NCI-H2107 (cell line): Measurements from ENCODE around the gene MXD1.
"Not testable (repeated sequence)": the region's sequence is repeated elsewhere in the genome, so short reads cannot be mapped to it uniquely, and the experiment has no call there.

Source experiments
- DNase-seq: peaks from one replicate; lab custom pipeline; 2025; lab: John Stamatoyannopoulos, UW

Gene MXD1

GRCh38 chr2:69914950-69915945 lies at the start of gene MXD1:
MXD1 (plus strand) TSS chr2:69915109; CDS start chr2:69915331, 222 bp downstream.
- no peak for DNase-seq

GRCh38 chr2:69888451-69888850 lies 26.5 kb upstream of the MXD1 start:
- DNase-seq: no peak

- no peak for DNase-seq
These were observed 25.6 kb upstream of the MXD1 start for GRCh38 chr2:69889302-69889701.

- DNase-seq: no peak
These were observed 24.0 kb upstream of the MXD1 start for GRCh38 chr2:69890881-69891280.

GRCh38 chr2:69892838-69893424 lies 22.0 kb upstream of the MXD1 start:
- DNase-seq: not testable (repeated sequence)

GRCh38 chr2:69893684-69894551 lies 21.0 kb upstream of the MXD1 start, which contains the start of gene SNRNP27:
SNRNP27 (plus strand) TSS chr2:69893956; CDS start chr2:69893985, 29 bp downstream.
- peak; percentile 69 for DNase-seq

GRCh38 chr2:69894737-69895136 lies 20.2 kb upstream of the MXD1 start:
- DNase-seq: not testable (repeated sequence)

- no peak for DNase-seq
These were observed 12.5 kb upstream of the MXD1 start for GRCh38 chr2:69902213-69902922.

GRCh38 chr2:69907216-69907615 lies 7.7 kb upstream of the MXD1 start:
- DNase-seq: no peak

- DNase-seq: no peak
These were observed 2.8 kb upstream of the MXD1 start for GRCh38 chr2:69911985-69912563.

GRCh38 chr2:69914164-69914949 lies 552 bp upstream of the MXD1 start:
- DNase-seq: peak; percentile 99

GRCh38 chr2:69916106-69916505 lies 1.2 kb downstream of the MXD1 start:
- DNase-seq: no peak

- no peak for DNase-seq
These were observed 2.9 kb downstream of the MXD1 start for GRCh38 chr2:69917852-69918251.

GRCh38 chr2:69918401-69918800 lies 3.5 kb downstream of the MXD1 start:
- no peak for DNase-seq

- no peak for DNase-seq
These were observed 8.2 kb downstream of the MXD1 start for GRCh38 chr2:69923116-69923515.

- DNase-seq: no peak
These were observed 12.1 kb downstream of the MXD1 start for GRCh38 chr2:69926849-69927515.

- DNase-seq: no peak
These were observed 17.1 kb downstream of the MXD1 start for GRCh38 chr2:69931832-69932595.

- no peak for DNase-seq
These were observed 17.6 kb downstream of the MXD1 start for GRCh38 chr2:69932596-69932922.

- no peak for DNase-seq
These were observed 18.4 kb downstream of the MXD1 start for GRCh38 chr2:69933254-69933828.
